Ishikawa (cell line): ENCODE measurements around the gene CALML6.

Source experiments
- CEBPB ChIP-seq: IDR thresholded peaks from 2 replicates; pipeline ENCODE4 v1.6.1; 2012
- CREB1 ChIP-seq: IDR thresholded peaks from 2 replicates; pipeline ENCODE4 v1.6.1; 2012; ENCODE audit warnings: low read depth
- EGR1 ChIP-seq: IDR thresholded peaks from 2 replicates; pipeline ENCODE4 v1.6.1; 2012
- EP300 ChIP-seq: IDR thresholded peaks from 2 replicates; pipeline ENCODE4 v1.6.1; 2012; ENCODE audit warnings: borderline replicate concordance
- FOXM1 ChIP-seq: IDR thresholded peaks from 2 replicates; pipeline ENCODE4 v1.6.1; 2012; ENCODE audit warnings: low read depth, borderline replicate concordance
- NFIC ChIP-seq: IDR thresholded peaks from 2 replicates; pipeline ENCODE4 v1.6.1; 2012
- RAD21 ChIP-seq: IDR thresholded peaks from 2 replicates; pipeline ENCODE4 v1.6.1; 2012; ENCODE audit warnings: low read depth
- TAF1 ChIP-seq: IDR thresholded peaks from 2 replicates; pipeline ENCODE4 v1.6.1; 2012; ENCODE audit warnings: low read depth, mild to moderate bottlenecking
- TCF12 ChIP-seq: IDR thresholded peaks from 2 replicates; pipeline ENCODE4 v1.6.1; 2012; ENCODE audit warnings: low read depth
- TEAD4 ChIP-seq: IDR thresholded peaks from 2 replicates; pipeline ENCODE4 v1.6.1; 2012
- YY1 ChIP-seq: IDR thresholded peaks from 2 replicates; pipeline ENCODE4 v1.6.1; 2012; ENCODE audit warnings: low read depth
- ZBTB7A ChIP-seq: IDR thresholded peaks from 2 replicates; pipeline ENCODE4 v1.6.1; 2012; ENCODE audit warnings: low read depth
- TF ChIP-seq, protein P1 (sequence below): IDR thresholded peaks from 2 replicates; pipeline ENCODE4 v1.6.1; 2012
- TF ChIP-seq, protein P2 (sequence below): IDR thresholded peaks from 2 replicates; pipeline ENCODE4 v1.6.1; 2012
- TF ChIP-seq, protein P3 (sequence below): IDR thresholded peaks from 2 replicates; pipeline ENCODE4 v1.6.1; 2012; ENCODE audit warnings: low read depth, mild to moderate bottlenecking

CALML6 gene

DNA sequence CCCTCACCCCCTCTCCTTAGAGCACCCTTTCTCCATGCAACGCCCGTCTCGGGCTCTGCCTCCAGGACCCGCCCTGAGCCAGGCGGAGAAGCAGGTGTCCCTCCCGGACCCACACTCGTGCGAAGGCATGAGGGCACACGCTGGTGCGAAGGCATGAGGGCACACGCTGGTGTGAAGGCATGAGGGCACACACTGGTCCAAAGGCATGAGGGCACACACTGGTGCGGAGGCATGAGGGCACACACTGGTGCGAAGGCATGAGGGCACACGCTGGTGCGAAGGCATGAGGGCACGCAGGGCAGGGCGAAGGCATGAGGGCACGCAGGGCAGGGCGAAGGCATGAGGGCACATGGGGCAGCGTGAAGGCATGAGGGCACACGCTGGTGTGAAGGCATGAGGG lies 9.8 kb downstream of the CALML6 start:
- TF ChIP-seq ZBTB7A, result no peak
- TF ChIP-seq, protein P1, sequence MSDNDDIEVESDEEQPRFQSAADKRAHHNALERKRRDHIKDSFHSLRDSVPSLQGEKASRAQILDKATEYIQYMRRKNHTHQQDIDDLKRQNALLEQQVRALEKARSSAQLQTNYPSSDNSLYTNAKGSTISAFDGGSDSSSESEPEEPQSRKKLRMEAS, result no peak
- TF ChIP-seq, protein P2, sequence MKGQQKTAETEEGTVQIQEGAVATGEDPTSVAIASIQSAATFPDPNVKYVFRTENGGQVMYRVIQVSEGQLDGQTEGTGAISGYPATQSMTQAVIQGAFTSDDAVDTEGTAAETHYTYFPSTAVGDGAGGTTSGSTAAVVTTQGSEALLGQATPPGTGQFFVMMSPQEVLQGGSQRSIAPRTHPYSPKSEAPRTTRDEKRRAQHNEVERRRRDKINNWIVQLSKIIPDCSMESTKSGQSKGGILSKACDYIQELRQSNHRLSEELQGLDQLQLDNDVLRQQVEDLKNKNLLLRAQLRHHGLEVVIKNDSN, result no peak
- no peak for TF ChIP-seq NFIC
- no peak for TF ChIP-seq TEAD4
- no peak for TF ChIP-seq EP300
- no peak for TF ChIP-seq FOXM1
- no peak for TF ChIP-seq CREB1
- no peak for TF ChIP-seq TAF1
- no peak for TF ChIP-seq EGR1
- TF ChIP-seq, protein P3, sequence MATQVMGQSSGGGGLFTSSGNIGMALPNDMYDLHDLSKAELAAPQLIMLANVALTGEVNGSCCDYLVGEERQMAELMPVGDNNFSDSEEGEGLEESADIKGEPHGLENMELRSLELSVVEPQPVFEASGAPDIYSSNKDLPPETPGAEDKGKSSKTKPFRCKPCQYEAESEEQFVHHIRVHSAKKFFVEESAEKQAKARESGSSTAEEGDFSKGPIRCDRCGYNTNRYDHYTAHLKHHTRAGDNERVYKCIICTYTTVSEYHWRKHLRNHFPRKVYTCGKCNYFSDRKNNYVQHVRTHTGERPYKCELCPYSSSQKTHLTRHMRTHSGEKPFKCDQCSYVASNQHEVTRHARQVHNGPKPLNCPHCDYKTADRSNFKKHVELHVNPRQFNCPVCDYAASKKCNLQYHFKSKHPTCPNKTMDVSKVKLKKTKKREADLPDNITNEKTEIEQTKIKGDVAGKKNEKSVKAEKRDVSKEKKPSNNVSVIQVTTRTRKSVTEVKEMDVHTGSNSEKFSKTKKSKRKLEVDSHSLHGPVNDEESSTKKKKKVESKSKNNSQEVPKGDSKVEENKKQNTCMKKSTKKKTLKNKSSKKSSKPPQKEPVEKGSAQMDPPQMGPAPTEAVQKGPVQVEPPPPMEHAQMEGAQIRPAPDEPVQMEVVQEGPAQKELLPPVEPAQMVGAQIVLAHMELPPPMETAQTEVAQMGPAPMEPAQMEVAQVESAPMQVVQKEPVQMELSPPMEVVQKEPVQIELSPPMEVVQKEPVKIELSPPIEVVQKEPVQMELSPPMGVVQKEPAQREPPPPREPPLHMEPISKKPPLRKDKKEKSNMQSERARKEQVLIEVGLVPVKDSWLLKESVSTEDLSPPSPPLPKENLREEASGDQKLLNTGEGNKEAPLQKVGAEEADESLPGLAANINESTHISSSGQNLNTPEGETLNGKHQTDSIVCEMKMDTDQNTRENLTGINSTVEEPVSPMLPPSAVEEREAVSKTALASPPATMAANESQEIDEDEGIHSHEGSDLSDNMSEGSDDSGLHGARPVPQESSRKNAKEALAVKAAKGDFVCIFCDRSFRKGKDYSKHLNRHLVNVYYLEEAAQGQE, result no peak
- TF ChIP-seq TCF12, result no peak
- TF ChIP-seq CEBPB, result no peak

DNA sequence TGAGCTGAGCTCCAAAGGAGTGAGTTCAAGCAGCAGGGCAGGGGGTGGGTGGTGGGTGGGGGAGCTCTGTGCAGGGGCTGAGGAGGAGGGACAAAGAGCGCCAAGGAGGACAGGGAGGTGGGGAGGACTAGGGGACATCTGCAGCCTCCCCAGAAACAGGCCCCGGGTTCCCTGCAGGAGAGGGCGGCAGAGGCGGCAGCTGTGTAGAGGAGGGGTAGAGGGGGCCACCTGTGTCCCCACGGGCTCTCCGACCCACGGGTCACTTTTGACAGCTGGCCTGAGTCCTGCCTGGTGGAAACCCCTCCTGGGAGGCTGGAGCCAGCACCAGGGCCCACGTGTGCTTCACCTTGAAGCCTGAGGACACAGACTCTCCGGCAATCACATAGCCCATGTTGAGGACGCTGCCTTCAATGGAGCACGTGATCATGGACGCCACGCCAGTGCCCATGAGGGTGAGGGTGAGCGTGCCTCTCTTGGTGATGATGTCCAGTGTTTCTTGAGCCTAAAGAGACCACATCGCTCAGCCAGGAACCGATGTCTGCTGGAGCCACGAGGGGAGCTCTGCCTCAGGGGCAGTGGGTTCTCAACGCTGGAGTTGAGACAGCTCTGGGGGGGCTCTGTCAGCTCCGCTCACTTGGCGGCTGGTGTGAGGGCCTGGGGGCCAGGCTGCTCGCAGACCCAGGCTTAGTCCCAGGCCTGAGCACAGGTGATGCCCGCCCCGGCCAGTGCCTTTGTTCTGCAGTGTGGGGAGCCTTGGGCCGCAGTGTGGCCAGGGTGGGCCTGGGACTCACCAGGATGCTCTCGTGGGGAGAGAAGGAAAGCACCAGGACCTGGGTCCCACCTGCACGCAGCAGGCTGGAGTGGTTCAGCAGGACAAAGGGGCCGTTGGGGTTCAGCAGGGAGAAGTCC lies 10.6 kb downstream of the CALML6 start:
- TF ChIP-seq, protein P2, result peak; percentile 54
- TF ChIP-seq, protein P3, result no peak

DNA sequence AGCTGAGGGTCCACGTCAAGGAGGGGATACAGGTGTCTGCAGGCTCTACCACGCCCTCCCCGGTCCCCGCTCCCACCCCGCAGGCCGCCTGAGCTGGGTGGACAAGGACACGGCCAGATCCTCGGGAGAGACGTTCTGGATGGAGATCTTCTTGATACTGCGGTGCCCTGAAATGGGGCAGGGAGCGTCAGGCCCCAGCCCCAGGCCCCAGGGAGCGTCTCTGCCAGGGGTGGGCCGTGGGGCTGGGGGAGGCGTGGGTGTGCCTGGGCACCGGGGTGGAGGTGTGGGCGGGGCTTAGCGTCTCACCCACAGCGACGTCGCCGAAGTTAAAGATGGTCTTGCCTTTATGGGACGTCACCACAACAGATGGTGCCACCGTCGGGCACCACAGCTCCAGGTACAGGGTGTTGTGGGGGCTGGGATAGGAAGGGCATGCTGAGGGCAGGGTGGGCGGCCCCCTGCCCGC lies 11.3 kb downstream of the CALML6 start:
- TF ChIP-seq NFIC, result no peak
- TF ChIP-seq, protein P3, result no peak
- TF ChIP-seq YY1, result no peak
- TF ChIP-seq, protein P2, result no peak
- TF ChIP-seq EP300, result no peak
- no peak for TF ChIP-seq EGR1
- no peak for TF ChIP-seq CREB1
- no peak for TF ChIP-seq RAD21
- TF ChIP-seq CEBPB, result no peak
- TF ChIP-seq TAF1, result no peak
- no peak for TF ChIP-seq ZBTB7A
- no peak for TF ChIP-seq FOXM1
- TF ChIP-seq, protein P1, result no peak
- TF ChIP-seq TCF12, result no peak
- no peak for TF ChIP-seq TEAD4
